HEK293 (cell line): ENCODE results near the gene CHRM5.

Source experiments
- BCL6B ChIP-seq: fragments of 450-650 bp; formaldehyde crosslinking; IDR thresholded peaks from 2 replicates; pipeline ENCODE4 v1.5.1; 2017; ENCODE audit warnings: missing biosample characterization, missing genetic modification characterization
- GLIS2 ChIP-seq: fragments of 450-650 bp; formaldehyde crosslinking; IDR thresholded peaks from 2 replicates; pipeline ENCODE4 v1.5.1; 2016; ENCODE audit warnings: missing biosample characterization, missing genetic modification characterization
- PBX3 ChIP-seq: sonication (generic); formaldehyde crosslinking; IDR thresholded peaks from 2 replicates; pipeline ENCODE4 v1.8.1; 2022; ENCODE audit warnings: mild to moderate bottlenecking, moderate library complexity, missing genetic modification reagents
- TRIM28 ChIP-seq: IDR thresholded peaks from 2 replicates; pipeline ENCODE4 v1.6.1; 2011; ENCODE audit warnings: low read length, control low read depth, borderline replicate concordance
- YY1 ChIP-seq: fragments of 450-650 bp; formaldehyde crosslinking; IDR thresholded peaks from 2 replicates; pipeline ENCODE4 v1.5.1; 2018; ENCODE audit warnings: missing biosample characterization, missing genetic modification characterization
- ZBTB7A ChIP-seq: fragments of 450-650 bp; formaldehyde crosslinking; IDR thresholded peaks from 2 replicates; pipeline ENCODE4 v1.5.1; 2016; ENCODE audit warnings: low read depth, missing biosample characterization, missing genetic modification characterization
- ZFHX2 ChIP-seq: fragments of 450-650 bp; formaldehyde crosslinking; conservative IDR thresholded peaks from 2 replicates; pipeline ENCODE4 v1.5.1; 2016; ENCODE audit warnings: missing biosample characterization, missing genetic modification characterization
- ZNF2 ChIP-seq: fragments of 450-650 bp; formaldehyde crosslinking; IDR thresholded peaks from 2 replicates; pipeline ENCODE4 v1.5.1; 2016; ENCODE audit warnings: missing biosample characterization, missing genetic modification characterization
- ZNF366 ChIP-seq: fragments of 450-650 bp; formaldehyde crosslinking; conservative IDR thresholded peaks from 2 replicates; pipeline ENCODE4 v1.5.1; 2016; ENCODE audit warnings: missing biosample characterization, missing genetic modification characterization
- ZNF529 ChIP-seq: fragments of 450-650 bp; formaldehyde crosslinking; IDR thresholded peaks from 2 replicates; pipeline ENCODE4 v1.5.1; 2017; ENCODE audit warnings: missing genetic modification characterization, missing biosample characterization; ENCODE audit not compliant: insufficient replicate concordance
- ZSCAN16 ChIP-seq: fragments of 450-650 bp; formaldehyde crosslinking; IDR thresholded peaks from 2 replicates; pipeline ENCODE4 v1.5.1; 2016; ENCODE audit warnings: missing biosample characterization, missing genetic modification characterization
- ZSCAN18 ChIP-seq: fragments of 450-650 bp; formaldehyde crosslinking; IDR thresholded peaks from 2 replicates; pipeline ENCODE4 v1.5.1; 2016; ENCODE audit warnings: missing biosample characterization, missing genetic modification characterization
- TF ChIP-seq, protein P1 (sequence below): fragments of 450-650 bp; formaldehyde crosslinking; IDR thresholded peaks from 2 replicates; pipeline ENCODE4 v1.5.1; 2016; ENCODE audit warnings: missing biosample characterization, missing genetic modification characterization, borderline replicate concordance
- TF ChIP-seq, protein P2 (sequence below): fragments of 450-650 bp; formaldehyde crosslinking; IDR thresholded peaks from 2 replicates; pipeline ENCODE4 v1.5.1; 2017; ENCODE audit warnings: missing biosample characterization, mild to moderate bottlenecking, missing genetic modification characterization, moderate library complexity
- TF ChIP-seq, protein P3 (sequence below): fragments of 450-650 bp; formaldehyde crosslinking; IDR thresholded peaks from 2 replicates; pipeline ENCODE4 v1.5.1; 2016; ENCODE audit warnings: missing biosample characterization, missing genetic modification characterization, borderline replicate concordance
- TF ChIP-seq, protein P4 (sequence below): fragments of 450-650 bp; formaldehyde crosslinking; conservative IDR thresholded peaks from 2 replicates; pipeline ENCODE4 v1.5.1; 2016; ENCODE audit warnings: low read depth, missing biosample characterization, missing genetic modification characterization
- TF ChIP-seq, protein P5 (sequence below): fragments of 450-650 bp; formaldehyde crosslinking; IDR thresholded peaks from 2 replicates; pipeline ENCODE4 v1.5.1; 2016; ENCODE audit warnings: missing biosample characterization, missing genetic modification characterization

Gene CHRM5

DNA sequence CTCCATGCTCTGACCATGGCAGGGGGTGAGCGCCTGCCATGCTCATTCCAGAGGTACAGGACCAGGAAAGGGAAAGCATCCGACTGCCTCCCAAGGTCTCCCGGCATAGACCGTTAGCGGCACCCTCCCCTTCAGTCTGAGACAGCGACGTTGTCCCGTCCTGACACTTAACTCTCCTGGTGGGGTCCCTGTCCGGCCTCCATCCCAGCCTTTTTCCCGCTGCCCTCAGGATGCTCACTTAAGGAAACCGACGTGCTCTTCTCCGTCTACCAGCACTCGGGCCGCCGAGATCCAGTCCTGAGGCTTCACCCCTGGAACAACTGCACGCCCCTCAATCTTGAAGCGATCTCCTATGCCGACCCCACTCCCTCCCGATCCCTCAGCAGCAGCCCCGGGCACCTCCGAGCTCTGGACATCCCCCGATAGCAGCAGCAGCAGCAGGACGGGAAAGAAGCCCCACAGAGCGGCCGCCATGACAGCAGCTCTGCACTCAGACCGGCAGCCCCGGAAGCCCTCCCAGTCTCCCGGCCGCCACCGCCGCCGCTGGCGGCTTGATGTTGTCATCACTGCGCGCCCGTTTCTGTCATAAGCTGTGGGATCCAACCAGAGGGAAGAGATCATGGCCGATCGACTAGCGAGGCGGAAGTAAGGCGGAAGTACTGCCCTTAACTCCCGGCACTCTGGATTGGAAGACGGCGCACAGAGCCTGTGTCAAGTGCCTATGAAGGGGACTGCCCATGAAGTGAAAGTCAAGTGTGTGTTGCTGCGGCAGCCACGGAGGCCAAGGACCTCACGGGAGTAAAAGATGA, 133.3 kb downstream of the CHRM5 start, which contains the start of the genes EMC7 and PGBD4 (continued):
- TF ChIP-seq BCL6B (tag by site-specific recombination): no peak
- TF ChIP-seq, protein P1, sequence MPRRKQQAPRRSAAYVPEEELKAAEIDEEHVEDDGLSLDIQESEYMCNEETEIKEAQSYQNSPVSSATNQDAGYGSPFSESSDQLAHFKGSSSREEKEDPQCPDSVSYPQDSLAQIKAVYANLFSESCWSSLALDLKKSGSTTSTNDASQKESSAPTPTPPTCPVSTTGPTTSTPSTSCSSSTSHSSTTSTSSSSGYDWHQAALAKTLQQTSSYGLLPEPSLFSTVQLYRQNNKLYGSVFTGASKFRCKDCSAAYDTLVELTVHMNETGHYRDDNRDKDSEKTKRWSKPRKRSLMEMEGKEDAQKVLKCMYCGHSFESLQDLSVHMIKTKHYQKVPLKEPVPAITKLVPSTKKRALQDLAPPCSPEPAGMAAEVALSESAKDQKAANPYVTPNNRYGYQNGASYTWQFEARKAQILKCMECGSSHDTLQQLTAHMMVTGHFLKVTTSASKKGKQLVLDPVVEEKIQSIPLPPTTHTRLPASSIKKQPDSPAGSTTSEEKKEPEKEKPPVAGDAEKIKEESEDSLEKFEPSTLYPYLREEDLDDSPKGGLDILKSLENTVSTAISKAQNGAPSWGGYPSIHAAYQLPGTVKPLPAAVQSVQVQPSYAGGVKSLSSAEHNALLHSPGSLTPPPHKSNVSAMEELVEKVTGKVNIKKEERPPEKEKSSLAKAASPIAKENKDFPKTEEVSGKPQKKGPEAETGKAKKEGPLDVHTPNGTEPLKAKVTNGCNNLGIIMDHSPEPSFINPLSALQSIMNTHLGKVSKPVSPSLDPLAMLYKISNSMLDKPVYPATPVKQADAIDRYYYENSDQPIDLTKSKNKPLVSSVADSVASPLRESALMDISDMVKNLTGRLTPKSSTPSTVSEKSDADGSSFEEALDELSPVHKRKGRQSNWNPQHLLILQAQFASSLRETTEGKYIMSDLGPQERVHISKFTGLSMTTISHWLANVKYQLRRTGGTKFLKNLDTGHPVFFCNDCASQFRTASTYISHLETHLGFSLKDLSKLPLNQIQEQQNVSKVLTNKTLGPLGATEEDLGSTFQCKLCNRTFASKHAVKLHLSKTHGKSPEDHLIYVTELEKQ (tag by site-specific recombination): no peak
- TF ChIP-seq ZFHX2 (tag by site-specific recombination): no peak
- peak; percentile 65 for TF ChIP-seq GLIS2 (tag by site-specific recombination)
- TF ChIP-seq, protein P2, sequence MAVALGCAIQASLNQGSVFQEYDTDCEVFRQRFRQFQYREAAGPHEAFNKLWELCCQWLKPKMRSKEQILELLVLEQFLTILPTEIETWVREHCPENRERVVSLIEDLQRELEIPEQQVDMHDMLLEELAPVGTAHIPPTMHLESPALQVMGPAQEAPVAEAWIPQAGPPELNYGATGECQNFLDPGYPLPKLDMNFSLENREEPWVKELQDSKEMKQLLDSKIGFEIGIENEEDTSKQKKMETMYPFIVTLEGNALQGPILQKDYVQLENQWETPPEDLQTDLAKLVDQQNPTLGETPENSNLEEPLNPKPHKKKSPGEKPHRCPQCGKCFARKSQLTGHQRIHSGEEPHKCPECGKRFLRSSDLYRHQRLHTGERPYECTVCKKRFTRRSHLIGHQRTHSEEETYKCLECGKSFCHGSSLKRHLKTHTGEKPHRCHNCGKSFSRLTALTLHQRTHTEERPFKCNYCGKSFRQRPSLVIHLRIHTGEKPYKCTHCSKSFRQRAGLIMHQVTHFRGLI (tag by site-specific recombination): no peak
- no peak for TF ChIP-seq ZSCAN18 (tag by site-specific recombination)
- no peak for TF ChIP-seq ZBTB7A (tag by site-specific recombination)
- TF ChIP-seq YY1 (tag by site-specific recombination): peak; percentile 98
- TF ChIP-seq, protein P3, sequence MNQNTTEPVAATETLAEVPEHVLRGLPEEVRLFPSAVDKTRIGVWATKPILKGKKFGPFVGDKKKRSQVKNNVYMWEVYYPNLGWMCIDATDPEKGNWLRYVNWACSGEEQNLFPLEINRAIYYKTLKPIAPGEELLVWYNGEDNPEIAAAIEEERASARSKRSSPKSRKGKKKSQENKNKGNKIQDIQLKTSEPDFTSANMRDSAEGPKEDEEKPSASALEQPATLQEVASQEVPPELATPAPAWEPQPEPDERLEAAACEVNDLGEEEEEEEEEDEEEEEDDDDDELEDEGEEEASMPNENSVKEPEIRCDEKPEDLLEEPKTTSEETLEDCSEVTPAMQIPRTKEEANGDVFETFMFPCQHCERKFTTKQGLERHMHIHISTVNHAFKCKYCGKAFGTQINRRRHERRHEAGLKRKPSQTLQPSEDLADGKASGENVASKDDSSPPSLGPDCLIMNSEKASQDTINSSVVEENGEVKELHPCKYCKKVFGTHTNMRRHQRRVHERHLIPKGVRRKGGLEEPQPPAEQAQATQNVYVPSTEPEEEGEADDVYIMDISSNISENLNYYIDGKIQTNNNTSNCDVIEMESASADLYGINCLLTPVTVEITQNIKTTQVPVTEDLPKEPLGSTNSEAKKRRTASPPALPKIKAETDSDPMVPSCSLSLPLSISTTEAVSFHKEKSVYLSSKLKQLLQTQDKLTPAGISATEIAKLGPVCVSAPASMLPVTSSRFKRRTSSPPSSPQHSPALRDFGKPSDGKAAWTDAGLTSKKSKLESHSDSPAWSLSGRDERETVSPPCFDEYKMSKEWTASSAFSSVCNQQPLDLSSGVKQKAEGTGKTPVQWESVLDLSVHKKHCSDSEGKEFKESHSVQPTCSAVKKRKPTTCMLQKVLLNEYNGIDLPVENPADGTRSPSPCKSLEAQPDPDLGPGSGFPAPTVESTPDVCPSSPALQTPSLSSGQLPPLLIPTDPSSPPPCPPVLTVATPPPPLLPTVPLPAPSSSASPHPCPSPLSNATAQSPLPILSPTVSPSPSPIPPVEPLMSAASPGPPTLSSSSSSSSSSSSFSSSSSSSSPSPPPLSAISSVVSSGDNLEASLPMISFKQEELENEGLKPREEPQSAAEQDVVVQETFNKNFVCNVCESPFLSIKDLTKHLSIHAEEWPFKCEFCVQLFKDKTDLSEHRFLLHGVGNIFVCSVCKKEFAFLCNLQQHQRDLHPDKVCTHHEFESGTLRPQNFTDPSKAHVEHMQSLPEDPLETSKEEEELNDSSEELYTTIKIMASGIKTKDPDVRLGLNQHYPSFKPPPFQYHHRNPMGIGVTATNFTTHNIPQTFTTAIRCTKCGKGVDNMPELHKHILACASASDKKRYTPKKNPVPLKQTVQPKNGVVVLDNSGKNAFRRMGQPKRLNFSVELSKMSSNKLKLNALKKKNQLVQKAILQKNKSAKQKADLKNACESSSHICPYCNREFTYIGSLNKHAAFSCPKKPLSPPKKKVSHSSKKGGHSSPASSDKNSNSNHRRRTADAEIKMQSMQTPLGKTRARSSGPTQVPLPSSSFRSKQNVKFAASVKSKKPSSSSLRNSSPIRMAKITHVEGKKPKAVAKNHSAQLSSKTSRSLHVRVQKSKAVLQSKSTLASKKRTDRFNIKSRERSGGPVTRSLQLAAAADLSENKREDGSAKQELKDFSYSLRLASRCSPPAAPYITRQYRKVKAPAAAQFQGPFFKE (tag by site-specific recombination): no peak
- TF ChIP-seq, protein P4, sequence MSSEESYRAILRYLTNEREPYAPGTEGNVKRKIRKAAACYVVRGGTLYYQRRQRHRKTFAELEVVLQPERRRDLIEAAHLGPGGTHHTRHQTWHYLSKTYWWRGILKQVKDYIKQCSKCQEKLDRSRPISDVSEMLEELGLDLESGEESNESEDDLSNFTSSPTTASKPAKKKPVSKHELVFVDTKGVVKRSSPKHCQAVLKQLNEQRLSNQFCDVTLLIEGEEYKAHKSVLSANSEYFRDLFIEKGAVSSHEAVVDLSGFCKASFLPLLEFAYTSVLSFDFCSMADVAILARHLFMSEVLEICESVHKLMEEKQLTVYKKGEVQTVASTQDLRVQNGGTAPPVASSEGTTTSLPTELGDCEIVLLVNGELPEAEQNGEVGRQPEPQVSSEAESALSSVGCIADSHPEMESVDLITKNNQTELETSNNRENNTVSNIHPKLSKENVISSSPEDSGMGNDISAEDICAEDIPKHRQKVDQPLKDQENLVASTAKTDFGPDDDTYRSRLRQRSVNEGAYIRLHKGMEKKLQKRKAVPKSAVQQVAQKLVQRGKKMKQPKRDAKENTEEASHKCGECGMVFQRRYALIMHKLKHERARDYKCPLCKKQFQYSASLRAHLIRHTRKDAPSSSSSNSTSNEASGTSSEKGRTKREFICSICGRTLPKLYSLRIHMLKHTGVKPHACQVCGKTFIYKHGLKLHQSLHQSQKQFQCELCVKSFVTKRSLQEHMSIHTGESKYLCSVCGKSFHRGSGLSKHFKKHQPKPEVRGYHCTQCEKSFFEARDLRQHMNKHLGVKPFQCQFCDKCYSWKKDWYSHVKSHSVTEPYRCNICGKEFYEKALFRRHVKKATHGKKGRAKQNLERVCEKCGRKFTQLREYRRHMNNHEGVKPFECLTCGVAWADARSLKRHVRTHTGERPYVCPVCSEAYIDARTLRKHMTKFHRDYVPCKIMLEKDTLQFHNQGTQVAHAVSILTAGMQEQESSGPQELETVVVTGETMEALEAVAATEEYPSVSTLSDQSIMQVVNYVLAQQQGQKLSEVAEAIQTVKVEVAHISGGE (tag by site-specific recombination): peak; percentile 86
- no peak for TF ChIP-seq ZSCAN16
- no peak for TF ChIP-seq PBX3 (CRISPR knock-in tag)
- TF ChIP-seq TRIM28: peak; percentile 40; the same call in 1 of the 2 replicates
- TF ChIP-seq ZNF529 (tag by site-specific recombination): no peak
- TF ChIP-seq, protein P5, sequence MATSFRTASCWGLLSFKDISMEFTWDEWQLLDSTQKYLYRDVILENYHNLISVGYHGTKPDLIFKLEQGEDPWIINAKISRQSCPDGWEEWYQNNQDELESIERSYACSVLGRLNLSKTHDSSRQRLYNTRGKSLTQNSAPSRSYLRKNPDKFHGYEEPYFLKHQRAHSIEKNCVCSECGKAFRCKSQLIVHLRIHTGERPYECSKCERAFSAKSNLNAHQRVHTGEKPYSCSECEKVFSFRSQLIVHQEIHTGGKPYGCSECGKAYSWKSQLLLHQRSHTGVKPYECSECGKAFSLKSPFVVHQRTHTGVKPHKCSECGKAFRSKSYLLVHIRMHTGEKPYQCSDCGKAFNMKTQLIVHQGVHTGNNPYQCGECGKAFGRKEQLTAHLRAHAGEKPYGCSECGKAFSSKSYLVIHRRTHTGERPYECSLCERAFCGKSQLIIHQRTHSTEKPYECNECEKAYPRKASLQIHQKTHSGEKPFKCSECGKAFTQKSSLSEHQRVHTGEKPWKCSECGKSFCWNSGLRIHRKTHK (tag by site-specific recombination): no peak
- 0 out of 2 replicates have a peak, but pooled peaks have one; percentile 25 for TF ChIP-seq ZNF2
- TF ChIP-seq ZNF366 (tag by site-specific recombination): no peak
